ENCODE results near the gene IVNS1ABP.

The IVNS1ABP gene

GRCh38 chr1:185312361-185313138 lies 4.5 kb downstream of the IVNS1ABP start:
- in situ Hi-C loops (cut with MboI; ENCODE audit: low sequenced_read_pairs, unreplicated experiment), result loop anchor here (10.0 kb wide), 1 partner anchor 362 kb away; no protein-coding TSS in a partner anchor
- no peak for DNase-seq (ENCODE audit: low spot score)
- TF ChIP-seq CTCF (IDR thresholded peaks at IDR 0.05; ENCODE audit: borderline replicate concordance, control extremely low read depth, extremely low read depth, insufficient read depth, missing control alignments), result no peak

- no peak for TF ChIP-seq CTCF (IDR thresholded peaks at IDR 0.05; ENCODE audit: borderline replicate concordance, control extremely low read depth, extremely low read depth, insufficient read depth, missing control alignments)
- in situ Hi-C loops (cut with MboI; ENCODE audit: low sequenced_read_pairs, unreplicated experiment), result loop anchor here (10.0 kb wide), 1 partner anchor 363 kb away; no protein-coding TSS in a partner anchor
- no peak for DNase-seq (ENCODE audit: low spot score)
Measured at GRCh38 chr1:185311589-185312225, 5.3 kb downstream of the IVNS1ABP start.

- in situ Hi-C loops (cut with MboI; ENCODE audit: low sequenced_read_pairs, unreplicated experiment), result no loop called here
- no peak for TF ChIP-seq CTCF (IDR thresholded peaks at IDR 0.05; ENCODE audit: borderline replicate concordance, control extremely low read depth, extremely low read depth, insufficient read depth, missing control alignments)
- DNase-seq (ENCODE audit: low spot score), result no peak
Measured at GRCh38 chr1:185309566-185309965, 7.5 kb downstream of the IVNS1ABP start.

- in situ Hi-C loops (cut with MboI; ENCODE audit: low sequenced_read_pairs, unreplicated experiment), result no loop called here
- no peak for TF ChIP-seq CTCF (IDR thresholded peaks at IDR 0.05; ENCODE audit: borderline replicate concordance, control extremely low read depth, extremely low read depth, insufficient read depth, missing control alignments)
- DNase-seq (ENCODE audit: low spot score), result no peak
Measured at GRCh38 chr1:185308126-185308525, 8.9 kb downstream of the IVNS1ABP start.

- no peak for TF ChIP-seq CTCF (IDR thresholded peaks at IDR 0.05; ENCODE audit: borderline replicate concordance, control extremely low read depth, extremely low read depth, insufficient read depth, missing control alignments)
- in situ Hi-C loops (cut with MboI; ENCODE audit: low sequenced_read_pairs, unreplicated experiment), result no loop called here
- no peak for DNase-seq (ENCODE audit: low spot score)
Measured at GRCh38 chr1:185305419-185305818, 11.6 kb downstream of the IVNS1ABP start.

- in situ Hi-C loops (cut with MboI; ENCODE audit: low sequenced_read_pairs, unreplicated experiment), result no loop called here
Measured at GRCh38 chr1:185300152-185300551, 16.9 kb downstream of the IVNS1ABP start.

More at GRCh38 chr1:185300152-185300551, 16.9 kb downstream of the IVNS1ABP start:
- TF ChIP-seq CTCF (IDR thresholded peaks at IDR 0.05; ENCODE audit: borderline replicate concordance, control extremely low read depth, extremely low read depth, insufficient read depth, missing control alignments), result no peak
- DNase-seq (ENCODE audit: low spot score), result no peak

All from GM13976 (cell line).